Upper lobe of right lung (tissue), 1 donor: Measurements from ENCODE around the gene ITGA8. TPM values are rescaled to one million over a fixed set of nuclear protein-coding genes. Genes with fewer than 3 reads are reported as not detected.

Experiments
- ATAC-seq: fragments of 200-7000 bp; cut with Tn5 transposase; one replicate; pipeline ENCODE4 v1.9.1; 2020; ENCODE audit warnings: mild to moderate bottlenecking, moderate library complexity
- DNase-seq: peaks from one replicate; pipeline ENCODE4 v3.0.0-alpha.2; 2020
- H3K27ac ChIP-seq: fragments of 200-600 bp; one replicate; pipeline ENCODE4 v1.8.0; 2022
- H3K27me3 ChIP-seq: fragments of 200-600 bp; one replicate; pipeline ENCODE4 v1.8.0; 2022; ENCODE audit warnings: mild to moderate bottlenecking
- H3K36me3 ChIP-seq: fragments of 200-600 bp; one replicate; pipeline ENCODE4 v1.8.0; 2022
- H3K4me1 ChIP-seq: fragments of 200-600 bp; one replicate; pipeline ENCODE4 v1.8.0; 2022
- H3K4me3 ChIP-seq: fragments of 200-600 bp; one replicate; pipeline ENCODE4 v1.8.0; 2022; ENCODE audit warnings: mild to moderate bottlenecking
- H3K9me3 ChIP-seq: fragments of 200-600 bp; one replicate; pipeline ENCODE4 v1.8.0; 2022
- CTCF ChIP-seq: fragments of 200-600 bp; IDR thresholded peaks from one replicate; pipeline ENCODE4 v1.8.0; 2022; ENCODE audit warnings: antibody characterized with exemption
- intact Hi-C: fragments of 100-400 bp; cut with DNase I; formaldehyde crosslinking; loops from one replicate; pipeline ENCODE4 v1.11.0; 2022
- total RNA-seq: library from RNA; stranded (reverse); fragmentation: NEBNext Ultra II Directional; extraction: Animal tissue kit (Norgen Biotek cat#: 25700); gene quantifications from one replicate; pipeline ENCODE4 v1.2.1, GENCODE V29; 2021
- donor health status: DM: no; HTN: yes; CAD: no; lungs with severe emphysema.

The ITGA8 gene
- total RNA-seq, 1 donor from 2014 or later = 33.9 TPM

GRCh38 chr10:15730341-15730740 is 10.6 kb upstream of the ITGA8 start:
- Histone ChIP-seq H3K36me3 (no peaks in the 10 kb centered on the region), H3K9me3 (no peaks in the 10 kb centered on the region), H3K27me3 (no peaks in the 10 kb centered on the region), H3K4me3 (no peak overlapping the region), H3K27ac (no peak overlapping the region), H3K4me1 (no peaks in the 10 kb centered on the region)
- ATAC-seq (no peak), DNase-seq (no peak)
- no peak for TF ChIP-seq CTCF
- intact Hi-C loops = no loop called here

- H3K4me3 ChIP-seq = no peak overlapping the region
- ATAC-seq (no peak), DNase-seq (no peak)
- no peak for TF ChIP-seq CTCF
- no peaks in the 10 kb centered on the region for H3K27me3 ChIP-seq
- H3K27ac ChIP-seq = no peak overlapping the region
- H3K36me3 ChIP-seq = no peaks in the 10 kb centered on the region
- no peaks in the 10 kb centered on the region for H3K4me1 ChIP-seq
- intact Hi-C loops = no loop called here
- H3K9me3 ChIP-seq = no peaks in the 10 kb centered on the region
These were observed 10.2 kb upstream of the ITGA8 start for GRCh38 chr10:15729890-15730289.

- Histone ChIP-seq H3K4me1 (no peaks in the 10 kb centered on the region), H3K27ac (no peak overlapping the region), H3K4me3 (no peak overlapping the region), H3K36me3 (no peaks in the 10 kb centered on the region), H3K27me3 (no peaks in the 10 kb centered on the region), H3K9me3 (no peaks in the 10 kb centered on the region)
- no peak for TF ChIP-seq CTCF
- ATAC-seq = no peak
- no peak for DNase-seq
- intact Hi-C loops = no loop called here
These were observed 6.3 kb upstream of the ITGA8 start for GRCh38 chr10:15726042-15726441.

GRCh38 chr10:15725603-15726002 is 5.9 kb upstream of the ITGA8 start:
- Histone ChIP-seq H3K9me3 (no peaks in the 10 kb centered on the region), H3K4me3 (no peak overlapping the region), H3K27me3 (peaks cover under 1% of the 10 kb centered on the region), H3K36me3 (no peaks in the 10 kb centered on the region), H3K4me1 (no peaks in the 10 kb centered on the region), H3K27ac (no peak overlapping the region)
- ATAC-seq = peak; percentile 60
- peak; percentile 50 for TF ChIP-seq CTCF
- no peak for DNase-seq
- intact Hi-C loops = no loop called here

GRCh38 chr10:15724683-15725082 is 5.0 kb upstream of the ITGA8 start:
- ATAC-seq = no peak
- TF ChIP-seq CTCF = no peak
- Histone ChIP-seq H3K36me3 (no peaks in the 10 kb centered on the region), H3K27me3 (peaks cover 10% of the 10 kb centered on the region), H3K27ac (no peak overlapping the region), H3K4me1 (no peaks in the 10 kb centered on the region), H3K9me3 (no peaks in the 10 kb centered on the region), H3K4me3 (no peak overlapping the region)
- intact Hi-C loops = no loop called here
- no peak for DNase-seq

- intact Hi-C loops = no loop called here
These were observed 4.1 kb upstream of the ITGA8 start for GRCh38 chr10:15723803-15724202.

More at GRCh38 chr10:15723803-15724202, 4.1 kb upstream of the ITGA8 start:
- Histone ChIP-seq H3K27ac (no peak overlapping the region), H3K36me3 (no peaks in the 10 kb centered on the region), H3K4me3 (no peak overlapping the region), H3K9me3 (no peaks in the 10 kb centered on the region), H3K4me1 (no peaks in the 10 kb centered on the region), H3K27me3 (peaks cover 18% of the 10 kb centered on the region)
- DNase-seq = no peak
- TF ChIP-seq CTCF = no peak
- no peak for ATAC-seq
